G401.6 (cell line): ENCODE results near the gene CD164L2.
"Not testable (repeated sequence)": the region's sequence is repeated elsewhere in the genome, so short reads cannot be mapped to it uniquely, and the experiment has no call there.

Experiments used
- FAIRE-seq: peaks from 2 replicates; lab custom pipeline; 2012; peaks lifted over from hg19 to GRCh38; lab: Jason Lieb, UNC

Gene CD164L2

GRCh38 chr1:27383039-27383605, at the start of gene CD164L2:
Gene CD164L2, minus strand, starts transcription at chr1:27383333. Its CDS starts 94 bp downstream, at chr1:27383239.
- FAIRE-seq: no peak

- FAIRE-seq: not testable (repeated sequence)
Measured at GRCh38 chr1:27432725-27433124, 49.6 kb upstream of the CD164L2 start.

GRCh38 chr1:27431601-27431940, 48.4 kb upstream of the CD164L2 start:
- no peak for FAIRE-seq

- FAIRE-seq: no peak
Measured at GRCh38 chr1:27430903-27431600, 47.9 kb upstream of the CD164L2 start.

- no peak for FAIRE-seq
Measured at GRCh38 chr1:27429029-27429425, 45.9 kb upstream of the CD164L2 start.

GRCh38 chr1:27428316-27429028, 45.3 kb upstream of the CD164L2 start:
- no peak for FAIRE-seq

GRCh38 chr1:27427816-27428315, 44.7 kb upstream of the CD164L2 start:
- FAIRE-seq: no peak

- FAIRE-seq: no peak
Measured at GRCh38 chr1:27427329-27427728, 44.2 kb upstream of the CD164L2 start.

- no peak for FAIRE-seq
Measured at GRCh38 chr1:27423709-27424108, 40.6 kb upstream of the CD164L2 start.

GRCh38 chr1:27418326-27419185, 35.4 kb upstream of the CD164L2 start:
- no peak for FAIRE-seq

GRCh38 chr1:27417713-27418112, 34.6 kb upstream of the CD164L2 start:
- FAIRE-seq: no peak

GRCh38 chr1:27416387-27417111, 33.4 kb upstream of the CD164L2 start:
- no peak for FAIRE-seq

- no peak for FAIRE-seq
Measured at GRCh38 chr1:27414091-27414490, 31.0 kb upstream of the CD164L2 start.

- FAIRE-seq: no peak
Measured at GRCh38 chr1:27413004-27413403, 29.9 kb upstream of the CD164L2 start.

- FAIRE-seq: no peak
Measured at GRCh38 chr1:27412502-27412901, 29.4 kb upstream of the CD164L2 start.

GRCh38 chr1:27410709-27411108, 27.6 kb upstream of the CD164L2 start:
- no peak for FAIRE-seq

GRCh38 chr1:27409669-27410068, 26.5 kb upstream of the CD164L2 start:
- no peak for FAIRE-seq

GRCh38 chr1:27408151-27408550, 25.0 kb upstream of the CD164L2 start:
- FAIRE-seq: no peak

- not testable (repeated sequence) for FAIRE-seq
Measured at GRCh38 chr1:27406791-27407190, 23.7 kb upstream of the CD164L2 start.

GRCh38 chr1:27406362-27406680, 23.2 kb upstream of the CD164L2 start:
- FAIRE-seq: no peak

GRCh38 chr1:27405598-27406361, 22.6 kb upstream of the CD164L2 start:
- FAIRE-seq: not testable (repeated sequence)
